H1 (cell line): ENCODE data around the gene LY6G6F. TPM values are rescaled to one million over a fixed set of nuclear protein-coding genes. Genes with fewer than 3 reads are reported as not detected.
A peak's percentile ranks its signal among the peaks of the same experiment; 100 is the strongest.

Experiments
- MAX ChIP-seq: IDR thresholded peaks from 2 replicates; pipeline ENCODE4 v1.6.1; 2012; ENCODE audit warnings: inconsistent platforms
- polyA plus RNA-seq, 7 experiments: library from polyadenylated mRNA; depleted of rRNA in 3 of 7; stranded (reverse) in 5 of 7; unstranded in 2 of 7; fragments of >200 nt in 5 of 7; fragments of 200-250 nt in 2 of 7; gene quantifications; 1 replicate in 5 of 7; 2 replicates in 1 of 7; 4 replicates in 1 of 7; pipeline versions ENCODE4 v1.2.1 to v1.2.3, GENCODE V29; 2011 to 2013; ENCODE audit warnings: missing spikeins in 2 of 7, mixed read lengths in 2 of 7
- total RNA-seq: library from RNA; stranded (reverse); fragmentation: NEBNext Ultra II Directional; extraction: Animal tissue kit (Norgen Biotek cat#: 25700); gene quantifications from 2 replicates; pipeline ENCODE4 v1.2.1, GENCODE V29; 2021

The LY6G6F gene
- total and polyA plus RNA-seq, 2 of the 8 experiments (the other 6 are each of a cell fraction or from before 2014, with no cell fraction given), result not detected

GRCh38 chr6:31717499-31718222 is 11.0 kb downstream of the LY6G6F start (continued):
- TF ChIP-seq MAX, result peak; percentile 83
- TF ChIP-seq, all 59 proteins: peak for 7
